ENCODE data around the gene BAG5. TPM values are rescaled to one million over a fixed set of nuclear protein-coding genes. Genes with fewer than 3 reads are reported as not detected.

BAG5 gene
- total RNA-seq, 1 experiment from 2014 or later: 22.5 TPM

GRCh38 chr14:103563226-103563620, 766 bp upstream of the BAG5 start:
- no peak for DNase-seq (ENCODE audit: low read depth, low spot score)
- no peak for ATAC-seq
- H3K36me3 ChIP-seq (ENCODE audit: control insufficient read depth, insufficient read depth, low read length): peaks cover 25% of the 10 kb centered on the region
- H3K4me3 ChIP-seq (ENCODE audit: low read depth in 2 of 2, low read length in 2 of 2): peak overlapping the region; percentile 89 to 97
- intact Hi-C loops (cut with micrococcal nuclease; ENCODE audit: unreplicated experiment) (no loop called here), in situ Hi-C loops (cut with HindIII; ENCODE audit: low pct_unique_long_range_greater_than_20kb, low sequenced_read_pairs) (no loop called here)
- CTCF ChIA-PET: no interaction called here
- no peaks in the 10 kb centered on the region for H3K9me3 ChIP-seq (ENCODE audit: control insufficient read depth, insufficient read depth, low read depth, low read length)
- no peaks in the 10 kb centered on the region for H3K27me3 ChIP-seq (ENCODE audit: control insufficient read depth, insufficient read depth, low read length)
- 0 out of 2 replicates have a peak, but pooled peaks have one; percentile 11 for TF ChIP-seq SIN3A (IDR thresholded peaks at IDR 0.05; ENCODE audit: borderline replicate concordance, insufficient read depth, low read depth, low read length)
- TF ChIP-seq, protein P1, sequence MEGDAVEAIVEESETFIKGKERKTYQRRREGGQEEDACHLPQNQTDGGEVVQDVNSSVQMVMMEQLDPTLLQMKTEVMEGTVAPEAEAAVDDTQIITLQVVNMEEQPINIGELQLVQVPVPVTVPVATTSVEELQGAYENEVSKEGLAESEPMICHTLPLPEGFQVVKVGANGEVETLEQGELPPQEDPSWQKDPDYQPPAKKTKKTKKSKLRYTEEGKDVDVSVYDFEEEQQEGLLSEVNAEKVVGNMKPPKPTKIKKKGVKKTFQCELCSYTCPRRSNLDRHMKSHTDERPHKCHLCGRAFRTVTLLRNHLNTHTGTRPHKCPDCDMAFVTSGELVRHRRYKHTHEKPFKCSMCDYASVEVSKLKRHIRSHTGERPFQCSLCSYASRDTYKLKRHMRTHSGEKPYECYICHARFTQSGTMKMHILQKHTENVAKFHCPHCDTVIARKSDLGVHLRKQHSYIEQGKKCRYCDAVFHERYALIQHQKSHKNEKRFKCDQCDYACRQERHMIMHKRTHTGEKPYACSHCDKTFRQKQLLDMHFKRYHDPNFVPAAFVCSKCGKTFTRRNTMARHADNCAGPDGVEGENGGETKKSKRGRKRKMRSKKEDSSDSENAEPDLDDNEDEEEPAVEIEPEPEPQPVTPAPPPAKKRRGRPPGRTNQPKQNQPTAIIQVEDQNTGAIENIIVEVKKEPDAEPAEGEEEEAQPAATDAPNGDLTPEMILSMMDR (IDR thresholded peaks at IDR 0.05): no peak
- TSS peak; percentile 90 for BruUV-seq (replicated peaks)
- H3K4me1 ChIP-seq (ENCODE audit: control insufficient read depth, insufficient read depth, low read length): peaks cover 29% of the 10 kb centered on the region
- POLR2A ChIA-PET: no interaction called here
- H3K27ac ChIP-seq (ENCODE audit: low read length): peak overlapping the region; percentile 86

DNA sequence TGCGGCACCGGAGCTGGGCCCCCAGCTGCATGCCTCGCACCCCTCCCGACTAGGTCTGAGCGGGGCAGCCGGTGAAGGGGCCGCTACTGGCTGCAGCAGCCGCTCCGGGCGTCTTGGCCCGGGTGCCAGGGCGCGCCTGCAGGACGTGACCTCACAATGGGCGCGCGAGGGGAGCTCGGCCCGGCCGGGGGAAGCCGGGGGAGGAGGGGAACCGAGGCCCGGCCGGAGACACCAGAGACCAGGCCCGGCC, 353 bp downstream of the BAG5 start:
- intact Hi-C loops (cut with micrococcal nuclease; ENCODE audit: unreplicated experiment) (no loop called here), in situ Hi-C loops (cut with HindIII; ENCODE audit: low pct_unique_long_range_greater_than_20kb, low sequenced_read_pairs) (no loop called here)
- H3K27me3 ChIP-seq (ENCODE audit: control insufficient read depth, insufficient read depth, low read length): no peaks in the 10 kb centered on the region
- TF ChIP-seq SIN3A (IDR thresholded peaks at IDR 0.05; ENCODE audit: borderline replicate concordance, insufficient read depth, low read depth, low read length): no peak
- no peak for TF ChIP-seq POLR2AphosphoS5 (IDR thresholded peaks at IDR 0.05; ENCODE audit: low read depth, low read length)
- no peak for TF ChIP-seq TCF7L2 (IDR thresholded peaks at IDR 0.05; ENCODE audit: low read depth, low read length)
- no peak for TF ChIP-seq REST (IDR thresholded peaks at IDR 0.05; ENCODE audit: insufficient read depth in 1 of 2, low read depth in 2 of 2, low read length in 1 of 2)
- TF ChIP-seq, protein P1 (IDR thresholded peaks at IDR 0.05): no peak
- no peaks in the 10 kb centered on the region for H3K9me3 ChIP-seq (ENCODE audit: control insufficient read depth, insufficient read depth, low read depth, low read length)
- H3K27ac ChIP-seq (ENCODE audit: low read length): peak overlapping the region; percentile 85
- DNase-seq (ENCODE audit: low read depth, low spot score) (no peak), ATAC-seq (no peak; the same call in 1 of the 2 replicates)
- H3K4me1 ChIP-seq (ENCODE audit: control insufficient read depth, insufficient read depth, low read length): peaks cover 38% of the 10 kb centered on the region
- peaks cover 25% of the 10 kb centered on the region for H3K36me3 ChIP-seq (ENCODE audit: control insufficient read depth, insufficient read depth, low read length)
- CTCF ChIA-PET: no interaction called here
- POLR2A ChIA-PET: interaction anchor here (0.6 kb wide), 1 partner anchor 11 kb away, joined by 3 read pairs; no protein-coding TSS in a partner anchor
- no TSS peak for BruUV-seq (replicated peaks)
- H3K4me3 ChIP-seq (ENCODE audit: low read depth in 2 of 2, low read length in 2 of 2): peak overlapping the region; percentile 89 to 97
